Measurements from ENCODE around the gene AP5Z1. TPM values are rescaled to one million over a fixed set of nuclear protein-coding genes. Genes with fewer than 3 reads are reported as not detected.

The AP5Z1 gene
- total and polyA plus RNA-seq, 9 donors = 12.8 to 22.9 (median 15.0) TPM

- Histone ChIP-seq H3K9me3 (replicated peaks; ENCODE audit: control insufficient read depth, low read depth, low read length) (no peaks in the 10 kb centered on the region), H3K4me3 (ENCODE audit: low read length) (no peak overlapping the region), H3K27ac (ENCODE audit: low read length) (no peak overlapping the region), H3K36me3 (ENCODE audit: control insufficient read depth, insufficient read depth, low read length) (no peaks in the 10 kb centered on the region), H3K4me1 (ENCODE audit: control insufficient read depth, insufficient read depth, low read length) (peaks cover 13% of the 10 kb centered on the region), H3K27me3 (ENCODE audit: control insufficient read depth, insufficient read depth, low read length) (no peaks in the 10 kb centered on the region)
- DNase-seq = no peak
- WGBS (ENCODE audit: insufficient coverage) = 87% methylated on average over 34 of the region's 36 CpGs
These were observed 58.5 kb downstream of the AP5Z1 start for GRCh38 chr7:4833691-4834600.

- no peak for DNase-seq
- H3K4me1 ChIP-seq (ENCODE audit: control insufficient read depth, insufficient read depth, low read length) = peaks cover 13% of the 10 kb centered on the region
- 93% methylated on average over 58 of the region's 60 CpGs for WGBS (ENCODE audit: insufficient coverage)
- H3K4me3 ChIP-seq (ENCODE audit: low read length) = no peak overlapping the region
- H3K27me3 ChIP-seq (ENCODE audit: control insufficient read depth, insufficient read depth, low read length) = no peaks in the 10 kb centered on the region
- H3K9me3 ChIP-seq (replicated peaks; ENCODE audit: control insufficient read depth, low read depth, low read length) = no peaks in the 10 kb centered on the region
- H3K27ac ChIP-seq (ENCODE audit: low read length) = no peak overlapping the region
- H3K36me3 ChIP-seq (ENCODE audit: control insufficient read depth, insufficient read depth, low read length) = no peaks in the 10 kb centered on the region
These were observed 59.4 kb downstream of the AP5Z1 start for GRCh38 chr7:4834601-4835397.

GRCh38 chr7:4835398-4836205 lies 60.2 kb downstream of the AP5Z1 start:
- H3K9me3 ChIP-seq (replicated peaks; ENCODE audit: control insufficient read depth, low read depth, low read length) = no peaks in the 10 kb centered on the region
- H3K36me3 ChIP-seq (ENCODE audit: control insufficient read depth, insufficient read depth, low read length) = no peaks in the 10 kb centered on the region
- peaks cover 13% of the 10 kb centered on the region for H3K4me1 ChIP-seq (ENCODE audit: control insufficient read depth, insufficient read depth, low read length)
- no peaks in the 10 kb centered on the region for H3K27me3 ChIP-seq (ENCODE audit: control insufficient read depth, insufficient read depth, low read length)
- H3K4me3 ChIP-seq (ENCODE audit: low read length) = no peak overlapping the region
- no peak for DNase-seq
- H3K27ac ChIP-seq (ENCODE audit: low read length) = no peak overlapping the region
- 95% methylated on average over 17 of the region's 28 CpGs for WGBS (ENCODE audit: insufficient coverage)

- Histone ChIP-seq H3K36me3 (ENCODE audit: control insufficient read depth, insufficient read depth, low read length) (no peaks in the 10 kb centered on the region), H3K4me3 (ENCODE audit: low read length) (no peak overlapping the region), H3K27ac (ENCODE audit: low read length) (no peak overlapping the region), H3K27me3 (ENCODE audit: control insufficient read depth, insufficient read depth, low read length) (no peaks in the 10 kb centered on the region), H3K4me1 (ENCODE audit: control insufficient read depth, insufficient read depth, low read length) (peaks cover 13% of the 10 kb centered on the region), H3K9me3 (replicated peaks; ENCODE audit: control insufficient read depth, low read depth, low read length) (no peaks in the 10 kb centered on the region)
- DNase-seq = no peak
- 92% methylated on average over 30 of the region's 30 CpGs for WGBS (ENCODE audit: insufficient coverage)
These were observed 60.8 kb downstream of the AP5Z1 start for GRCh38 chr7:4836206-4836661.

GRCh38 chr7:4837041-4837802 lies 61.8 kb downstream of the AP5Z1 start:
- WGBS (ENCODE audit: insufficient coverage) = 58% methylated on average over 21 of the region's 22 CpGs
- no peak for DNase-seq
- H3K27ac ChIP-seq (ENCODE audit: low read length) = no peak overlapping the region

GRCh38 chr7:4837803-4838625 lies 62.6 kb downstream of the AP5Z1 start:
- Histone ChIP-seq H3K9me3 (replicated peaks; ENCODE audit: control insufficient read depth, low read depth, low read length) (no peaks in the 10 kb centered on the region), H3K27ac (ENCODE audit: low read length) (no peak overlapping the region), H3K4me1 (ENCODE audit: control insufficient read depth, insufficient read depth, low read length) (peaks cover 13% of the 10 kb centered on the region), H3K27me3 (ENCODE audit: control insufficient read depth, insufficient read depth, low read length) (no peaks in the 10 kb centered on the region), H3K4me3 (ENCODE audit: low read length) (no peak overlapping the region), H3K36me3 (ENCODE audit: control insufficient read depth, insufficient read depth, low read length) (no peaks in the 10 kb centered on the region)
- peak; percentile 51 for DNase-seq
- WGBS (ENCODE audit: insufficient coverage) = 28% methylated on average over 27 of the region's 30 CpGs

More at GRCh38 chr7:4837041-4837802, 61.8 kb downstream of the AP5Z1 start:
- peaks cover 13% of the 10 kb centered on the region for H3K4me1 ChIP-seq (ENCODE audit: control insufficient read depth, insufficient read depth, low read length)
- H3K27me3 ChIP-seq (ENCODE audit: control insufficient read depth, insufficient read depth, low read length) = no peaks in the 10 kb centered on the region
- H3K9me3 ChIP-seq (replicated peaks; ENCODE audit: control insufficient read depth, low read depth, low read length) = no peaks in the 10 kb centered on the region
- no peaks in the 10 kb centered on the region for H3K36me3 ChIP-seq (ENCODE audit: control insufficient read depth, insufficient read depth, low read length)
- H3K4me3 ChIP-seq (ENCODE audit: low read length) = no peak overlapping the region

- 81% methylated on average over 17 of the region's 21 CpGs for WGBS (ENCODE audit: insufficient coverage)
- H3K27ac ChIP-seq (ENCODE audit: low read length) = no peak overlapping the region
These were observed 63.4 kb downstream of the AP5Z1 start for GRCh38 chr7:4838626-4839334.

GRCh38 chr7:4840079-4840501 lies 64.7 kb downstream of the AP5Z1 start:
- no peak for DNase-seq
- no peaks in the 10 kb centered on the region for H3K9me3 ChIP-seq (replicated peaks; ENCODE audit: control insufficient read depth, low read depth, low read length)
- peaks cover 13% of the 10 kb centered on the region for H3K4me1 ChIP-seq (ENCODE audit: control insufficient read depth, insufficient read depth, low read length)
- H3K4me3 ChIP-seq (ENCODE audit: low read length) = no peak overlapping the region
- no peak overlapping the region for H3K27ac ChIP-seq (ENCODE audit: low read length)
- no peaks in the 10 kb centered on the region for H3K27me3 ChIP-seq (ENCODE audit: control insufficient read depth, insufficient read depth, low read length)
- H3K36me3 ChIP-seq (ENCODE audit: control insufficient read depth, insufficient read depth, low read length) = no peaks in the 10 kb centered on the region
- 89% methylated on average over 15 of the region's 16 CpGs for WGBS (ENCODE audit: insufficient coverage)

More at GRCh38 chr7:4838626-4839334, 63.4 kb downstream of the AP5Z1 start:
- no peaks in the 10 kb centered on the region for H3K27me3 ChIP-seq (ENCODE audit: control insufficient read depth, insufficient read depth, low read length)
- H3K36me3 ChIP-seq (ENCODE audit: control insufficient read depth, insufficient read depth, low read length) = no peaks in the 10 kb centered on the region
- H3K4me1 ChIP-seq (ENCODE audit: control insufficient read depth, insufficient read depth, low read length) = peaks cover 13% of the 10 kb centered on the region
- H3K4me3 ChIP-seq (ENCODE audit: low read length) = no peak overlapping the region
- no peak for DNase-seq
- H3K9me3 ChIP-seq (replicated peaks; ENCODE audit: control insufficient read depth, low read depth, low read length) = no peaks in the 10 kb centered on the region

Measured in muscle of leg (tissue), 11 donors.